Stimulated activated naive CD4-positive, alpha-beta T cell (primary cell): ENCODE results near the gene HCRTR2.
"Not testable (repeated sequence)": the region's sequence is repeated elsewhere in the genome, so short reads cannot be mapped to it uniquely, and the experiment has no call there.

Source experiments
- DNase-seq, 6 experiments: peaks; one replicate each; lab custom pipeline; 2025; lab: John Stamatoyannopoulos, UW

HCRTR2 gene

DNA sequence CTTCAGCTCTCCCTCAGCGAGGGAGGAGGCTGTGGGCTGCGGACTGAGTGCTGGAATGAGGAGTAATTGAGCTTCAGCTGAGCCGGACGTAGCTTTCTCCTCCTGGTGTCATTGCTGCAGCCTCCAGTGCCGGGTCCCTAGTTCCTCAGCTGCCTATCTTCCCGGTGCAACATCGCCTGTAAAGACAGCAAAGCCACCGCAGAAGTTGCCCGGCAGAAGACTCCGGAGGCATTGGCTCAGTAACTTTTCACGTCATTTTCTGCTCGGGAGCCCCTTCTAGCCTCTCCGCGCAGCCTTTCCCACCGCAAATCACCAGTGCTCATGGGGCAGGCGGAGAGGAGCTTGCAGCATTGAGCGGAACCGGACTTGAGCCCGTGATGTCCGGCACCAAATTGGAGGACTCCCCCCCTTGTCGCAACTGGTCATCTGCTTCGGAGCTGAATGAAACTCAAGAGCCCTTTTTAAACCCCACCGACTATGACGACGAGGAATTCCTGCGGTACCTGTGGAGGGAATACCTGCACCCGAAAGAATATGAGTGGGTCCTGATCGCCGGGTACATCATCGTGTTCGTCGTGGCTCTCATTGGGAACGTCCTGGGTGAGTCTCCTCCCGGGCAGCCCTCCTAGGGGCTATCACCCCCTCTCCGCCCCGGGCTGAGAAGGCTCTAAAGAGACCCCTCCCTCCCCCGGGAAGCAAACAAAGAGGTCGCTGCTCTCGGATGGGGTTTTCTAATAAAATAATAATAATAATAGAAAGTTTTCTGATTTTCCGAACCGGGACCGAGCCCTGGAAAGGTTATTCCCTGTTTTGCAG is at the start of gene HCRTR2:
Gene HCRTR2, plus strand, starts transcription at position 305 of the 816 bp plus-strand sequence. Its CDS starts 73 bp downstream, at position 378.
- DNase-seq: no peak

DNA sequence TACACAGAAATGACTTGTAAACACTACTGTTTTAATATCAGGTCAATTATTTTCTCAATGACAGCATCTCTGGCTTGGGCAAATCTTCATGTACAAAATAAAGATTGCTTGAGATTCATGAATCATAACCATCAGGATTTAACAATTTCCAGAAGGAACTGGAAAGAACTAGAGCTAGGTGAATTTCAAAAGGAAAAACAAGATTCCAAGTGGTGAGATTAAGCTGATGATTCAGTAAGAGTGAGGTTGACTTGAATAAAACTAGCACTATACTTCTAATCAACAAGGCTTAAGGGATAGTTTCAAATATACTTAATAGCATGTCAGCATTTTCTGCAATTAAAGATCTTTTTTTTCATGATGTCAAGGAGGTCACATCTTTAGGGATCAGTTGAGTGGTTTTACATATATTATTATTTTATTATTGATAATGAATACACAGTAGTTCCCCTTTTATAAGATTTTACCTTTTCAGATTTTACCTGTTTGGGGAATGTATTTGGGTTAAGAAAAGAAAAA is 43.5 kb upstream of the HCRTR2 start:
- DNase-seq: no peak

DNA sequence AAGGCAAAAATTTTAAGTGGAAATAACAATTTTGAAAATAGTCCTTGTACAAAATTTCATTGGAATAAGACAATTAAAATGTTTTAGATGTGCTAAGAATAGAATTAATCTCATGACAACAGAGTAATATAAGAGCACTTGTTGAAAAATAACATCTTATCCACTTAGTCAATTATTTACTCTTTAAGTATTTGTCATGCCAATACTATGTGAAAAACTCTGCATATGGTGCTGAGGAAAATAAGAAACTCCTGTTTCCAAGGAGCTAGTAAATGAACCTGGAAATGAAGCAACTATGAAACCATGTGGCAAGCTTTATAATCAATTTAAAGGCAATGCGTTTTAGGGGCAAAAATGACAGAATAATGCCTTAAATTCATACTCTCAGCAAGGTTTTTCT is 42.7 kb upstream of the HCRTR2 start:
- no peak for DNase-seq

DNA sequence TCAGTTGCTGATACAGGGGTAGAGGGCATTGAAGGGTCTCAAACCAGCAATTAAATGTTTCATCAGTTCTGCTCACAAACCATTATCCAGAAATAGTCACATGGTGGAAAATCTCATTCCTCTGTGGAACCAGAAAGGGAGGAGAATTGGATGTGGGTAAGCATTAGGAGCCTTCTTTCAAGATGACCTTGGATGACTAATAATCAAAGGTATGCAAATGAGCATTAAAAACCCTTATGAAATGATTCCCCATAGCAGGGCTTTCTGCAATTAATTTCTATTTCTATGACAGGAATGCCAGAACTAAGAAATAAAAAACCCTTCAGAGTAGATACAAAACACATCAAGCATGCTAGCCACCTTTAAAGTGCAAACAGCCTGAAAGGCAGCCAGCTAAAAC is 37.4 kb upstream of the HCRTR2 start:
- DNase-seq: no peak

DNA sequence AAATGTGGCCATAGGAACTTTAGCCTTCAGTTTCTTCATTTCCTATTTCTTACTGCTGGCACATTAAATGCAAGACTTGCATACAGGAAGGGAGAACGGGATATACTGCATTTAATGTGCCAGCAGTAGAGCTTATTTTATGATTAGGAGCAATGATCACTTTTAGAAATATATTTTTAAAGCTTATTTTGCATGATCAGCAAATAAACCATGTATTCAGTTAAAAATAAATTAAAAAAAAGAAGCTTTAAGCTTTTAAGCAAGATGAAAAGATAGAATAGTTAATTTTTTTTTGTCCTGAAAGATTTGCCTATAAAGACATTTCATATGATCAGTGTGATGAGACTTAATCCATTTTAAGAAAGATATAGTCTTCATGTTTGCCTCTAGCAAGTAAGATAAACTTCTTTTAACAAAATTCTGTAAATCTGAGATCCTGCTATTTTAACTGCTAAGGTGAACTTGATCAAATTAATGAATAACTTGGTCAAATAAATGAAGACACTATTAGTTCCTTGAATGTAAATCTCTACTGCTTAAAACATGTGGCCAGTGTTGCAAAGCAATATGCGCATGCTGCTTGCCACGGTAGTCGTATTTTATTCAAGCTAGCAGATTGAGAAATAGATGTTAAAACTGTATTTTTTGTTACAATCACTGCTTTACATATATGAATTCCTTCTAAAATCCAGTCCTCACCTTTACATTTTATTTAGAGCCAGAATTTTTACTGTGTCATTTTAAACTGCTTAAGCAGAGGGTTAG is 36.2 kb upstream of the HCRTR2 start:
- no peak for DNase-seq

DNA sequence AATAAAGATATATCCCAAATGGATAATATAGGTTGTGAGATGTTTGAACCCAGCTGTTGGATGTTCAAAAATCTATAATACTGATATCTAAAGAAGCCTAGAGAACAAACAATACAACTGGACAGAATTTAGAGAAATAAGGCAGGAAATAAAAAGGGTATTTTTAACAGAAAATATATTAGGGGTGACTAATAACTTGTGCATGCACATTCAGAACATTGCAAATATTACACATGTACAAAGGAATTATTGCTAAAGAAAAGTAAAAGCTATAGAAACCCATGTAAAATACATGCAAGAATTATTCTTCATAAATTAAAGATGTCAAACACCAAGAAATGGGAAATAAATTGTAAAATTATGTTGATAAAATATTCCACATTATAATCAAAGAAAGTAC is 32.7 kb upstream of the HCRTR2 start:
- no peak for DNase-seq

DNA sequence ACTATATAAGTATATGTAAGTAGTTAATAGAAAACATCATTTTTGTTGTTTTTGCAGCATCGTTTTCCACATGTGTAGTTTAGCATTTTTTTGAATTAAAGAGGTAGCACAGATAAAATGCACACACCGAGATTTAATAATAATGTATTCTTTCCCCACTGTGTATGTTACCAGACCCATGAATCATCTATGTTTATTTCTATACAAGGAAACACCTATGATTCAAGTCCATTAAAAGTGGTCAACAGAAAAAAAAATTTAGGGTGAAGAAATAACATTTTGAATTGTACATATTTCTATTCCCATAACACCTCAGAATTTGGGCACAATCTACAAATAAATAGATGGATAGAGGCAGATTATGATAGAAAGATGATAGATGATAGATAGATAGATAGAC is 31.7 kb upstream of the HCRTR2 start:
- no peak for DNase-seq

DNA sequence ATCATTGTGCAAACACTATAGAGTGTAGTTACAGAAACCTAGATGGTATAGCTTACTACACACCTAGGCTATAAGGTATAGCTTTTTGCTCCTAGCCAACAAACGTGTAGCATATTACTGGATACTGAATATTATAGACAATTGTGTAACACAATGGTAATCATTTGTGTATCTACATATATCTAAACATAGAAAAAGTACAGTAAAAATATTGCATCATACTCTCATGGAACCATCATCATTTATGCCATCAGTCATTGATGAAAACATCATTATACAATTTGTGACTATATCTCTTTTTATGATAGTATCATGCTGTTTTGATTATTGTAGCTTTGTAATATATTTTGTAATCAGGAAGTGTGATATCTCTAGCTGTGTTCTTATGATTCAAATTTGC is 21.0 kb upstream of the HCRTR2 start:
- DNase-seq: no peak

DNA sequence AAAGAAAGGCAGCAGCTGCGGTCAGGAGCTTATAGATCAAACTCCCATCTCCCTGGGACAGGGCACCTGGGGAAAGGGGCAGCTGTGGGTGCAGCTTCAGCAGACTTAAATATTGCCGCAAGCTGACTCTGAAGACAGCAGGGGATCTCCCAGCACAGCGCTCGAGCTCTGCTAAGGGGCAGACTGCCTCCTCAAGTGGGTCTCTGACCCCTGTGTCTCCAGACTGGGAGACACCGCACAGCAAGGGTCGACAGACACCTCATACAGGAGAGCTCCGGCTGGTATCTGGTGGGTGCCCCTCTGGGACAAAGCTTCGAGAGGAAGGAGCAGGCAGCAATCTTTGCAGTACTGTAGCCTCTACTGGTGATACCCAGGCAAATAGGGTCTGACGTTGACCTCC is 15.5 kb upstream of the HCRTR2 start:
- DNase-seq: not testable (repeated sequence)

DNA sequence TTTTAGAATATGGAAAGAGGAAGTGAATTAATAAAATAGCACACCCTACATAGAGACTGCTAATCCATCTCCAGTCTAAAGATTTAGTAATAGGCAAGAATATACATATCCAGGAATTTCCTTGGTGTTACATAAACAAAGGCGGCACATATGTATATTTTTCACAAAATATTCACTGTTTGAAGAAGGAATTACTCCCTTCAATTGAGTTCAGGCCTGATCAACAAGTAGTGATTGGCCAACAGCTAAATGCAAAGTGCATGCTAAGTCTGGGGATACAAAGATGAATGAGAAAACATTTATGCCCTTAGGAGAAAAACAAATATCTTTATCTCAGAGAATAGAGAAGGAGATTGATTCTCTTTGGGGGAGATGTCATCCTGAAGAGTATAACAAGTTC is 6.5 kb upstream of the HCRTR2 start:
- DNase-seq: no peak

DNA sequence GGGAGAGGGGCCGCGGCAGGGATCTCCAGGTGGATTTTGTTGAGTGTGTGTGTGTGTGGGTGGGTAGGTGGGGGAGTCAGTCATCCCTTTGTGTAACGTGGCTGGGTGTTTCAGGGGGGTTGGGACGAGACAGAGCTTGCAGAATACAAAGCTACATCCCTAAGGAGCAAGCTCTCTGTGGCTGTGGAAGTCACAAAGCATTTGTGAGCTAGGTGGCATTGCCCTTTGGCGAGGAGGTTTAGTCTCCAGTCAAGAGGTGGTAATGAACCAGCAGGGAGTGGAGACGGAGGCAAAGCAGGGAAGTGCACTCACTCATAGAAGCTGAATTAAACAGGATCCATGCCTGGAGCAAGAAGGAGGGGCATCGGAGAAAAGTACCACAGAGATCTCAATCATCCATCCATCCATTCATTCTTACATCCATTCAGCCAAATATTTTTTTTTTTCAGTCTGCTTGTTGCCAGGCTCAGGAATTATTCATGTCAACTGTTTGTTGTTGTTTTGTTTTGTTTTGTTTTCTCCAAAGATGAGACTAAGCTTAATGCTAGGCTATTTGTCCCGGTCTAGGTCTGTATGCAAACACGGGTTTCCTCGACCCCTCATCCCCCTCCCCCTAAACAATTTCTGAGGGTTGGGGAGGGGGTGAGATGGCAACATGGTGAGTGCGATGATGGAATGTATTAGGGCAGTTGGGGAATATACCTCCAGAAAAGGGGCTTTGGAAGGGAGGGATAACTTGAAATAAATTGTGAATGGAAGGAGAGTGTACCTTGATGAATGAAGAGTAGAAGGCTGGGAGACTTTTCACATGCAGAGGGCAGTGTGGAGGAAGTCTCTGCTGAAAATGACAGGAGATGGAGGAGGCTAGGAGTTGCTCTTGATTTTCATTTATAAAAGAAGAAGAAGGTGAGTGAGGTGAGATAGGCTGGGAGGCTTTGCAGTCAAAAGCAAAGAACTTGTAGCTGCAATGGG is 1.0 kb downstream of the HCRTR2 start:
- no peak for DNase-seq

DNA sequence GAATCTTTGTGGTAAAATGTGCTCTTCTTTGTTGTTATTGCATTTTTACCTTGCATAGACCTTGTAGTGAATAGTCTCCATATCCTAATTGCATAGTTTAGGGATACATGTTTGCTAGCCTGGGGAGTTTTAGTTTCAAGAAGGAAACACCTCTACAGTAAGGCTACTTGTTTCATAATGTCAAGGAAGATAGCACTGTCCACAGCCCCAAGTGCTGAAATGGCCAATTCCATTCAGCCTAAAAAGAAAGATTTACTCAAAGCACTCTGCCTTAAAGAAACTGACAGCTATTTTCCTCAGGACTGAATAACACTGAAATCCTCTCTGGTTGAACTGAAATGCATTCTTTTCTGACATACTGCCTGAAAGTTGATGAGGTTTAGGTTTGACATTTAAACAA is 2.6 kb downstream of the HCRTR2 start:
- no peak for DNase-seq

DNA sequence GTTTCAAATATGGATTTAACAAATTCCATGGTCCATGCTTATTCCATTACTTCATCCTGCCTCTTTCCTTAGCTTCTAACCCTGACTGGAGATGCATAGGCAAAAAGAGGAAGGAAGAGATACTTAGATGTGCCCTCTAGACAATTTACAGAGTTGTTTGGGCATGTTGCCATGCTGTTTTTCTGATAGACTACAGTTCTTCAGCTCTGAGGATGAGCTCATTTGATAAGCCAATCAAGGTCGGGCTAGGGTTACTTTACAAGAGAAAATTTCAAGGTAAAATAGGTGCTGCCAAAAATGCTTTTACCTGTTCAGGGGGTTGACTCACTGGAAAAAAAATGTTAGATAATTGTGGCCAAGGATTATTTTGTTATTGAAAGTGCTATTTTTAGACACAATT is 5.9 kb downstream of the HCRTR2 start:
- no peak for DNase-seq

DNA sequence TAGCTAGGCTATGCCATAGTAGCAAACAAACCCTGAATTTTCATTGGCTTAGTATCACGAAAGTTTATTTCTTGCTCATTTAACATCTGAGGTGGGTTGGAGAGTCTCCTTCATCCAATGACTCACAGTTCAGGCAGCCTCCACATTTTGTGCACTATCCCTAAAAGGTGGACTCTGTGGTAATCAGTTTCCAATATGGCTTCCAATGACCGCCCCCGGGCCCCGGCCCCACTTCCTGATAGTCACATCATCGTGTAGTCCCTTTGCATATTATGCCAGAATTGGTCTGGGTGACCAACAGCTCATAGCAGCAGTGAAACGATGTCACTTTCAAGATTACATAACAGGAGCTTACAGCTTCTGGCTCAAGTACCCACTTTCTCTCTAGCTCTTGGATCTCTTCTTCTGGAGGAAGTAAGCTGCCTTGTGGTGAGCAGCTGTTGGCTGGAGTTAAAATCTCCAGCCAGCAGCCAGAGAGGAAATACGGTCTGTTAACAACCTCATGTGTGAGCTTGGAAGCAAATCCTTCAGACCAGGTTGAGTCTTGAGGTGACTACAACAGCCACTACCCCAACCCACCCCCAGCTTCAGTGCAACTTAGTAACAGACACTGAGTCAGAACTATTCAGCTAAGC is 7.8 kb downstream of the HCRTR2 start:
- DNase-seq: no peak

DNA sequence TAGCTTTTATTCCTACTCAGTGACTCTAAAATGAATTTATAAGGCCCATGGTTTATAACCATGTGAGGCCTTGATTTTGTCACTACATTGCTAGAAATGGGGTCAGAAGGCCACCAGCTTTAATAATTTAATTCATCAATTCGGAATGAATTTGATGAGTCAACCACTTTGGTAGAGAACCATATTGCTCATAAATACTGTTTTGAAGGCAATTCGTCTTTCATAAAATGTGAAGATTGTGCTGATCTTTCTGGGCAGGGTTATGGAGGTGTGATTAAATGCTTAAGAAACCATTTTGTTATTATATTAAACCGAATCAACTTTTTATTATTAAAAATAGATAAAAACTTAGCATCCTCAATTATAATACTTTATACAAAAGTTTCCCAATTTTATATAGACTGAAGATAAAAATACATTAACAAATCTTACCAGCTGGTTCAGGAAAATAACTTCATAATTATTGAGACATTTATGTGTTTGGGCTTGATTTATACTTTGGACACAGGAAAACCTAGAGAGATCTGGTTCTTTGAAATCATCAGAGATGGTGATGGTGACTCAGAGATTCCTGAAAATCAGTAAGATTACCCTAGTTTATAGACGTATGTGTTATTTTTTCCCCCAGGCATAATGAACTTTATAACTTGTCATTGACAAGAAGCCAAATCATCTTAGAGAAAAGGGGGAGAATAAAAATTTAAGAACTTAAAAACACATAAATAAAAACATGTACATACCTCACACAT is 10.6 kb downstream of the HCRTR2 start:
- no peak for DNase-seq

DNA sequence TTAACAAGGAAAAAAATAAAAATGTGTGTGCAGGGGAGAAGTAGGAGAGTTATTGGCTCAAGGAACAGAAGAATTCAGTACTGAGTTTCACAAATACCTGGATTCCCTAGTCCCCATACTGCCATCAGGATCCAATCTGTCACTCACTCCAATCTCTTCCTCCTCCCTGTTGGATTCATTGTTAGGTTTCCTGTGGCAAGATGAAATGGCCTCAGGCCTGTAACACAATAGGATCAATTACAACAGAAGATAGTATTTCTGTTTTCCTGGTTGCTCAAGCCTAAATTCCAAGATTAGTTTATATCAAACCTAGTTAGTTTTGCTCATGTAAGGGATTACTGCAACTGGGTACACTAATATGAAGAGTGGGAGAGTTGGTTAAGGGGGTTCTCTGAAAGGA is 24.4 kb downstream of the HCRTR2 start:
- no peak for DNase-seq

DNA sequence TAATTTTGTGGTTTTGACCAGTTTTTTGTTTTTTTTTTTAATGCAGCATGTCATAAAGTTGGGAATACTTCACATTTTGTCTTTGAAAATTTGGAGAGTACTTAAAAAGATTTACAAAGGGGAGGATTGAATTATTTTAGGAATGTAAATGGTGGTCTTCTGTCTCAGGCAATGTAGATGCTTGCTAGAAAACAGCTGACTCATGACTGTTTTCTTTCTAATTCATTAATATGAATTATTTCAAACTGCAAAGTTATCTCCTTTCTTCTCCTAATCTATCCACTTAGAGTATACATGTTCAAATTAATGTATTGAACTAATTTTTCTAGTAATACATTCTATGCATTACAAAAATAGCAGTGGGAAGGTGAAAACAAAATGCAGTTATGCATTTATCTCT is 24.9 kb downstream of the HCRTR2 start:
- DNase-seq: no peak

DNA sequence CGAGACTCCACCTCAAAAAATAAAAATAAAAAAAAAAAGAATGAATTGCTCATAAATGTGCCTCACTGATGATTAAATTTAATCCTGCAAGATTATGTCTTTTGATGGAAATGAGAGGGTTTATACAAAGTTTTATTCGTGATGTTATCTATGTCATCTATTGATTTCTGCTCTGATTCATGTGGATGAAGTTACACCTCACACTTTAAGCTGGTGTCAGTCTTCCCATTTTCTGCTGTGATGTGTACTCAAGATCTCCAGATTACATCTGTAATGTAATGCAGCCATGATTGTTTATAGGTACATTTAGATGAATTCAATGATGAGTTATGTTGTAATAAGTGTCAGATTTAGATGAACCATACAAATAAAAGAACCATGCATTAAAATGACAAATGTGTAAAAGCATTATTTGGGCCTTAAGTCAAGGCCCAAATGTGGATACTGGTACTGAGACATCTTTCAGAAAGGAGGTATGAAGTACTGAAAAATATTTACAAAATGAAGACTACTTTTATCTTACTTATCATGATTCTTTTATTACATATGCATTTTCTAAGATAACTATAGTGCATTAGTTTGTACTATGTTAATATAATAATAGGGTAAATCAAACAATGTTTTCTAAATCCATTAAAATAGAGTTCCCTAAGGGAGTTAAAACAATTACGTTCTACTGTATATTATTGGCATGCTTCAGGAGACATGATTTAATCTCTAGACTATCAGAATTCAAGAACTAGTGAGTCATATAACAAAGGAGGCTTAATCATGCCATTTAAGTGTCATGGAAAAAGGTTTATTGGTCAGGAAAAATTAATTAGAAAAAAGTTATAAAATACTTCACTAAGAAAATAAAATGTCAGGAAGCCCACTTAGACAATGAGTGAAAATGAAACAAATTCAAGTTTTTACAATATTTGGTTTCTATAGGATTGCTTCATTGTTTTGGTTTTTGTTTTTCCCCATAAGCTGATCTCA is 34.5 kb downstream of the HCRTR2 start:
- DNase-seq: no peak

DNA sequence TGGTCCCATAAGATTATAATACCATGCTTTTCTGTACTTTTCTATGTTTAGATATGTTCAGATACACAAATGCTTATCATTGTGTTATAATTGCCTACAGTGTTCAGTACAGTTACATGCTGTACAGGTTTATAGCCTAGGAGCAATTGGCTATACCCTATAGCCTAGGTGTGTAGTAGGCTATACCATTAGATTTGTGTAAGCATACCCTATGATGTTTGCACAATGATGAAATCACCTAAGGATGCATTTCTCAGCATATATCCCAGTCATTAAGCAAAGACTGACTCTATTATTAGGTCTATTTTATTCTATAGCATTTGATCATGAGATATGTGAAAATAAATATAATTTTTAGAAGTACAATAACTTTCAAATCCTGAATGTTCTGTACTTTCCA is 36.6 kb downstream of the HCRTR2 start:
- DNase-seq: no peak

DNA sequence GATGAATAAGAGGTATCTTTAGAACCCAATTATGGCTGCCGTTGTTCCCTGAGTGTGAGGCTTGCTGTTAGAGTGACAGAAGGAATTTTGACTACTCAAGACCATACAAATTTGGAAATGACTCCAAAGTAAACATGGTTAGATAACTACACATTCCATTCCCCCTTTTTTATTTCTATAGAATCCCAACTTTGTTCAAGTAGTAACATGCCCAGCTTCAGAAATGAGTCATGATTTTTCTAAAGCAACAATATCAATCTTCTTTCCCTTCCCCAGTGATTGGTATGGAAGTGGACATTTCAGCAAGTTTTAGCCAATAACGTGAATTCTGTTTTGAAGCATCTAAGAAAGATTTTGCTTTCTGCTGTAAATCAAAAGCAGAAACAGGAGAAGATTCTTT is 37.8 kb downstream of the HCRTR2 start:
- no peak for DNase-seq
